ENCODE data around the gene UST.

The UST gene

GRCh38 chr6:149041953-149042352, 295.1 kb downstream of the UST start:
- no peak for DNase-seq (ENCODE audit: low spot score)

DNA sequence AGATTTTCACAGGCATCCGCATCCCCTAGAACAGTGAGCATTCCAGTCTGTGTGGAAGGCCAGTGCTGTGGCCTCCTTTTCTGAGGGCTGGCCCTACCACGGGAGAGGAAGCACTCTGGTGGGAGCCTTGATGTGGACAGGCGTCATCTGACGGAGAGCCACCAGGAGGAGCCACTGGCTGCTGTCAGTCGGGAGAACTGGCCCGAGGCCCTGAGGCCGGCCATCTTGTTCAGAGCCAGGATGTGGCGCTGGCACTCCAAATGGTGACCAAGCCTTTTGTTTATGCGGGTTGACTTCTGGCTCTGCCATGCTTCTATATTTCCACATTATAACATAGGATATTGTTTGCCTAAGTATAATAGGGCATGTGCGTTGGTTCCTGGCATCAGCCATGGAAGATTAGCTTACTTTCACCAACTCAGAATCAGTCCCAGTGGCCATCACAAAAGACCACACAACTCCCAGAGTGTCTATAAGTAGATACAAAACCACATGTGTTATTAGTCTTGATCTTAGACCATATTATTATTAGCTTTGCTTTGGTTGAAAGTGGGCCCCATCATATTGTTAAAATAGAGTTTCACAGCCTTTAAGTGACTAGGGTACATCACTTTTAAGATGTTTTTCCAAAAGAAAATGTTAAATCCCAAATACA, 296.8 kb downstream of the UST start:
- no peak for DNase-seq (ENCODE audit: low spot score)

- no peak for DNase-seq (ENCODE audit: low spot score)
Observed at GRCh38 chr6:149044528-149044927, 297.7 kb downstream of the UST start.

- DNase-seq (ENCODE audit: low spot score): no peak
Observed at GRCh38 chr6:149045404-149045803, 298.6 kb downstream of the UST start.

- DNase-seq (ENCODE audit: low spot score): peak; percentile 65
Observed at GRCh38 chr6:149046164-149046821, 299.5 kb downstream of the UST start.

DNA sequence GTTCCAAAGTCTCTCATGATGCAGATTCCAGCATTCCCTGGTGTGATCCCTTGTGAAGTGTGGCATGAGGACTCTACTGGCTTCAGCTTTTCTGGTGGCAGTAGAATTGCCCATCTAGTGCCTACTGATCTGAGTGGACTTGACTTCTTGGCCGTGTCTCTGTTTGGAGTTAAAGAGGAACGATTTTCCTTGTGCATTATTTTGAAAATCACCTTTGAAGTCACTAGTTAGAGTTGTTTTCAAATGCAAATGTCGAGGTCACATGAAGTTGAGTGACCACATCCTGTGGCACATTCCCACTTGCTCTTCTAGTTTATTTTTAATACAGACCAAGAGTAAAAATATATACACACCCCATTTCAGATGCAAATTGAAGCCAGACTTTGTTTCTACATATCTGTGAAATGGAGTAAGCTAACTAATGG, 300.0 kb downstream of the UST start:
- no peak for DNase-seq (ENCODE audit: low spot score)

GRCh38 chr6:149049230-149049629, 302.4 kb downstream of the UST start:
- no peak for DNase-seq (ENCODE audit: low spot score)

DNA sequence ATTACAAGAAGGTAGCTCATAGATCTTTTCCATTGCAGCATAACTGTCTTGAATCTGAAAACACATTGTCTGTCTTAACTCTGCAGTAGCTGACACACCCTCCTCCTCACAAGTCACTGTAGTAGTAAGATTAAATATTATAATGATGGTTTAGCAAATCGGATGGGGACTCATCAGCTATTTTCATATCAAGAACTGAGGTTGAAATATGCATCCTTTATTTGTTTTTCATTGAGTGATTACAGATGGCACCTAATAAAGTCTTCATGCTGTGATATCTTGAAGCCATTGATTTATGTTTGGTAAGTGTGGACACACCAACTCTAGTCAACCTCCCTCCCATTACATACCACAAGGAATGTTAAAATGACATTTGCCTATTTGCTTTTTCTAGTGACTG, 303.3 kb downstream of the UST start:
- DNase-seq (ENCODE audit: low spot score): no peak

DNA sequence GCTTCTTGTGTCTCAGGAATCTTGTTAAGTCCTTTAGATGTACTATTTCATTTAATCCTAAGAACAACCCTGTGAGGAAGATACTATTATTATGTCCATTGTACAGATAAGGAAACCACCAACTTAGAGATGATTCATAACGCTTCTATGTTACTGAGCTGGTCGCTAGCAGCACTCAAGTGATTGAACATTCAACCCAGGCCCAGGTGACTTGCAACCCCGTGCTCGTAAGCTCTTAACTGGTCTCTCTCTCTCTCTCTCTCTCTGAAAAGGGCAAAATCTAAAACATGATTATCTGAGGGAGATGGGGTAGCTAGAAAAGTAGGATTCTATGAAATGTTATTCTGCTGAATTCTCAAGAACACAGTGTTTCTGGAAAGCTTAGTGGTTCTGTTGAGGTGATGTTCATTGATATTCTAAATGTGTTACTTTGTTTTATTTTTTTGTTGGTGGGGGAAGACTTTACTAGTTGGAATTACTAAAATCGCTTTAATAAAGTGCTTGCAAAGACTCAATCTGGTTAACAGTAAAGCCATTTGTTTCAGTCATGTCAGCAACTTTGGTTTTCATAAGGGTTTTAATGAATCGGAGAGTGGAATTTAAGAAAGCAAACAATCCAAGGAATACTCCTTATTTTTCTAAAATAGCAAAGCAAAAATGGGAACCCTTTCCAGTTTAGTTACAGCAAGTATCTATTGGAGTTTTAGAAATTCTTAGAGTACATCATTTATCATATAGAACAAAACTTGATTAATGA, 305.7 kb downstream of the UST start:
- no peak for DNase-seq (ENCODE audit: low spot score)

DNA sequence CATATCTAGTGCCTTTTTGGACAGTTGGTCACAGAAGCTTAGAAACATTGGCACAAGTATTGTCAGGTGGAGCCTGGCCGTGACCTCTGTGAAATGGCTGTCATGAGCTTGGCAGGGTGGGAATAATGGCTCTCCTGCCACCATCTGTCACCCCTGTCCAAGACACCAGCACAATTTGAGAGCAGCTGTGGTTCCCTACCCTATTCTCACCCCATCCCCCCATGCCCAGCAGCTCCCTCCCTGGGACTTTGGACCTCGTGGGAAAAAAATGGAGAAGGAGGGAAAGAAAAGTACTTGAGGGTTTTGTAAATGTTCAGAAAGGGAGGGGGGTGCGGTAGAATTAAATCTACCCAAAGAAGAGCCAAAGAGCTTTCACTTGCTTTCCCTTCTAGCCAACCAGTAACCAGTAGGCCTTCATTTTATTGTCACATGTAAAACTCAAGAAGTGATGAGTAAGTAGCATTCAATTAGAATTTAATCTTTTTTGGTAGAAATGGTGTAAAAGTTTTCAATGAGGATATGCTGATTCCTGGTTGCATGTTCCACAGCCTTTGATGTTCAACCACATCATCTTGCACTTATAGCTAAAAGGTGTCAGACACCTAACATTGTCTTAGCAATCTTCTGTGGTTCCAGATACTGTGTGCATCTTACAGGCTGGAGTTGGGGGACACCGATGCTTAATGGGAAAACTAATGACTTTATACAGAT, 307.2 kb downstream of the UST start:
- no peak for DNase-seq (ENCODE audit: low spot score)

GRCh38 chr6:149054559-149055194, 307.8 kb downstream of the UST start:
- DNase-seq (ENCODE audit: low spot score): no peak

GRCh38 chr6:149055195-149055899, 308.5 kb downstream of the UST start:
- DNase-seq (ENCODE audit: low spot score): no peak

DNA sequence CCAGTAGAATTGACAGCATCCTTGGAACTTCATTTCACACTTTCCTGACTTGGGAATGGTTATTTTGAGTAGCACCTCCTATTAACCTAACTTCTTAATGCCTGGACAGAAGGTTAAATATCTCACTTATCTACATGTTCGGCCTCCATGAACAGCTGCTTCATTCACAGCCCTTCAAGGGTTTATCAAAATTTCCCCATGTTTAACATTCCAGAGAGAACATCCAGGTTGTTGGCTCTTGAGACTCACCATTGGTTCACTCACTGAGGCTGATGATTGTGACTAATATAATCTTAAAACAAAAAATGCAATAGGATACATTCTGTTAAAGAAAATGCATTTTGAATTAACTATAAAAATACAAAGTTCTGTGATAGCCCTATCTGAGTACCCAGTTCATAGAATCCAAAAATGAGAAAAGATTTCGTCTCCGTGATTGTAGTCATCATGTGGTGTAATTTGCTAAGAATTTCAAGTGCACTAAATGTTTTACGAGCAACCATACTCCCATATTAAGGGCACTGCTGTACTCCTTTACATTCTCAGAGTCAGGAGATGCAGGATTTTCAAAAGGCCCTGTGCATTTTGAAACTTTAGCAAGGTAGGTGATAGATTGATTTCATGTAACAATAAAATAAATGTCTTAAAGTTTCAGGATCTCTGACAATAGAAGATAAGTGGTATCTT, 310.1 kb downstream of the UST start:
- DNase-seq (ENCODE audit: low spot score): no peak

DNA sequence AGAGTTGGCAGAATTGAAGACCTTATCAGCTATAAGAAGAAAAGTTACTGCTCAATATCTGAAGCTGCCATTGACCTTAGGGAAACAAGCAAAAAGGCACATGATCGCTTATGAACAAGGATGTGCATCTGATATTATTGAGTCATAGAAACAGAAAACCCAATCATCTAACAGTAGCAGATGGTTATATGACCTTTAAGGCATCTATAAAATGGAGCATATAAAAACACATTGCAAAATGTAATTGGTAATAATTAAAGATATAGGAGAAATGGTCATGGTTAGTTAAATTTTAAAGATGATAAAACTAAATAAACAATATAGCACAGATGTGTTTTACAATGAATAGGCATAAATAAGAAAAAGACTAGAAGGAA, 310.6 kb downstream of the UST start:
- no peak for DNase-seq (ENCODE audit: low spot score)

GRCh38 chr6:149059557-149059956, 312.7 kb downstream of the UST start:
- no peak for DNase-seq (ENCODE audit: low spot score)

DNA sequence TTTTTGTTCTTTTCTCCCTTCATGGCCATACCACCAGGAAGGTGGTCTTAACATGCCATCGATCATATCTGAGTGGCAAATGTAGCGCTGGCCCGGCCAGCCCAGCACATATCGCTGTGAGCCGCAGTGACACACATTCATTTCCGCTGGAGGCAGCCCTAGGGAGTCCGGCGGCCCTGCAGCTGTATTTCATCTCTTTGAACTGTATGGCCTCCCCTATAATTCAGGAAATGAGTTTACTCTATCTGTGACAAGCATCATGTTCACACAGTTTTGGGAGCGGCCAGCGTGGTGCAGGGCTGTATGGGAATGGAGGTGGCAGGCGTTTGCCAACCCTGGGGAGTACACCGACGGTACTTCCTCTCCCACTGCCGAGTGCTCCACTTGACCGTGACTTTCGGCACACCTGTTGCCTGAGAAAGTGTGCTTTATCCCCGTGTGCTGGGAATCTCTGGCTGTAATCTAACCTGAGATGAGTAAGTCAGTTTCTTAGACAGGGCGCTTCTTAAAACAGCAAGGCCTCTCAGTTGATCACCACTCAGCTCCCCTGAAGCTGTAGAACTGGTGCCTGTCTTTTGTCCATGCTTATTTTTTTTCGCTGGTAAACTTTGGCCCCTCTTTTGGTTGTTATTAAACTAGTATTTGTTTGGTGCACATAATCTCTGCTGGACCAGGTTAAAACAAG, 313.6 kb downstream of the UST start:
- no peak for DNase-seq (ENCODE audit: low spot score)

- DNase-seq (ENCODE audit: low spot score): no peak
Observed at GRCh38 chr6:149060985-149061760, 314.3 kb downstream of the UST start.

GRCh38 chr6:149061930-149062329, 315.1 kb downstream of the UST start:
- DNase-seq (ENCODE audit: low spot score): no peak

- no peak for DNase-seq (ENCODE audit: low spot score)
Observed at GRCh38 chr6:149062653-149063348, 316.0 kb downstream of the UST start.
